K562 (cell line): Measurements from ENCODE around the gene FGF16. TPM values are rescaled to one million over a fixed set of nuclear protein-coding genes. Genes with fewer than 3 reads are reported as not detected.

ENCODE experiments used
- ATAC-seq: fragments of 200-7000 bp; cut with Tn5 transposase; 3 replicates; pipeline ENCODE4 v1.9.1; 2020; ENCODE audit warnings: moderate library complexity
- BruUV-seq: library from RNA; stranded (reverse); fragments of 400-500 nt; replicated peaks from 2 replicates; lab custom pipeline; 2021; lab: Mats Ljungman, UMichigan
- CTCF ChIA-PET: fragments of 300-600 bp; formaldehyde crosslinking; extraction: SDS; loops from one replicate; lab custom pipeline; 2021; ENCODE audit warnings: low intra/inter-chr PET ratio; lab: Yijun Ruan, JAX
- POLR2A ChIA-PET: fragments of 300-600, 350-650 bp; sonication (Branson Sonifier 250); formaldehyde crosslinking; extraction: SDS; loops from one replicate; lab custom pipeline; 2021; ENCODE audit warnings: antibody characterized with exemption, inconsistent platforms; lab: Yijun Ruan, JAX
- DNase-seq, 4 experiments: peaks; one replicate each; pipeline versions ENCODE4 v3.0.0 to v3.0.0-alpha.2; 2011 to 2018; ENCODE audit warnings: low spot score in 3 of 4, mixed read lengths in 3 of 4; ENCODE audit errors: extremely low read depth in 1 of 4
- FAIRE-seq: peaks from 2 replicates; lab custom pipeline; 2011; peaks lifted over from hg19 to GRCh38; lab: Jason Lieb, UNC
- H2AFZ ChIP-seq: 2 replicates; pipeline ENCODE4 v1.6.0; 2011; ENCODE audit warnings: low read depth, low read length, control low read depth, inconsistent platforms
- H3K27ac ChIP-seq: fragments of 200-600 bp; 3 replicates; pipeline ENCODE4 v1.8.0; 2011; ENCODE audit warnings: low read depth, mild to moderate bottlenecking, control low read depth, inconsistent platforms, low read length, moderate library complexity, mixed read lengths; ENCODE audit errors: extremely low read depth
- H3K27me3 ChIP-seq, 2 experiments: fragments of 300-600 bp in 1 of 2; 2 replicates in 1 of 2; 3 replicates in 1 of 2; pipeline versions ENCODE4 v1.6.0 to v1.8.0; 2011; ENCODE audit warnings: inconsistent platforms in 2 of 2, low read length in 2 of 2, mild to moderate bottlenecking in 1 of 2, mixed read lengths in 1 of 2, moderate library complexity in 1 of 2; ENCODE audit not compliant: control insufficient read depth in 2 of 2, insufficient read depth in 2 of 2
- H3K36me3 ChIP-seq: fragments of 300-600 bp; 3 replicates; pipeline ENCODE4 v1.8.0; 2011; ENCODE audit warnings: mild to moderate bottlenecking, low read length, inconsistent platforms; ENCODE audit not compliant: control insufficient read depth, insufficient read depth
- H3K4me1 ChIP-seq, 2 experiments: fragments of 200-600 bp in 1 of 2; replicated peaks in 1 of 2; 2 replicates in 1 of 2; 3 replicates in 1 of 2; pipeline versions ENCODE4 v1.5.1 to v1.8.0; 2011; ENCODE audit warnings: inconsistent platforms in 2 of 2, low read length in 2 of 2, mild to moderate bottlenecking in 1 of 2, mixed read lengths in 1 of 2, moderate library complexity in 1 of 2; ENCODE audit not compliant: control insufficient read depth in 2 of 2, insufficient read depth in 2 of 2
- H3K4me2 ChIP-seq: 2 replicates; pipeline ENCODE4 v1.6.1; 2011; ENCODE audit warnings: low read length, control low read depth, inconsistent platforms, mixed read lengths; ENCODE audit not compliant: insufficient read depth
- H3K4me3 ChIP-seq: fragments of 200-600 bp; sonication (generic), shearing (Covaris generic); 2 replicates; pipeline ENCODE4 v1.5.1; 2016; ENCODE audit warnings: control low read depth, inconsistent platforms
- H3K79me2 ChIP-seq: fragments of 200-600 bp; 3 replicates; pipeline ENCODE4 v1.8.0; 2011; ENCODE audit warnings: low read length, inconsistent platforms; ENCODE audit not compliant: control insufficient read depth, insufficient read depth
- H3K9ac ChIP-seq, 2 experiments: 2 replicates each; pipeline versions ENCODE4 v1.6.0 to v1.6.1; 2011; ENCODE audit warnings: low read depth in 2 of 2, low read length in 2 of 2, control low read depth in 1 of 2, inconsistent platforms in 1 of 2, mild to moderate bottlenecking in 1 of 2, mixed read lengths in 1 of 2; ENCODE audit not compliant: insufficient read depth in 1 of 2
- H3K9me1 ChIP-seq: one replicate; pipeline ENCODE4 v1.6.0; 2011; ENCODE audit warnings: inconsistent platforms, mild to moderate bottlenecking, low read length, moderate library complexity; ENCODE audit not compliant: control insufficient read depth, insufficient read depth
- H3K9me3 ChIP-seq: replicated peaks from 2 replicates; pipeline ENCODE4 v1.5.1; 2011; ENCODE audit warnings: low read depth, low read length, inconsistent platforms; ENCODE audit not compliant: control insufficient read depth, insufficient read depth
- H4K20me1 ChIP-seq: replicated peaks from 2 replicates; pipeline ENCODE4 v1.6.1; 2011; ENCODE audit warnings: low read length, inconsistent platforms, mixed read lengths; ENCODE audit not compliant: control insufficient read depth, insufficient read depth
- DIDO1 ChIP-seq: fragments of 450-650 bp; IDR thresholded peaks from 2 replicates; pipeline ENCODE4 v1.6.1; 2016; ENCODE audit warnings: low read depth, missing biosample characterization, missing genetic modification characterization
- DPF2 ChIP-seq: fragments of 450-650 bp; IDR thresholded peaks from 2 replicates; pipeline ENCODE4 v1.6.1; 2016
- HNRNPUL1 ChIP-seq: fragments of 200-400 bp; formaldehyde crosslinking; IDR thresholded peaks from 2 replicates; pipeline ENCODE4 v1.6.1; 2017; ENCODE audit warnings: low read length
- NFIX ChIP-seq: fragments of 250-450 bp; sonication (Bioruptor Pico); IDR thresholded peaks from 2 replicates; pipeline ENCODE4 v1.4.0; 2020; ENCODE audit warnings: low read depth, mild to moderate bottlenecking, moderate library complexity
- NR2C2 ChIP-seq, 2 experiments: fragments of 200-800 bp in 1 of 2; sonication (Bioruptor generic) in 1 of 2; sonication (generic) in 1 of 2; formaldehyde crosslinking in 1 of 2; IDR thresholded peaks; 2 replicates each; pipeline versions ENCODE4 v1.6.1 to v1.8.0; 2016 to 2022; ENCODE audit warnings: mild to moderate bottlenecking in 1 of 2, missing compliant biosample characterization in 1 of 2, missing genetic modification characterization in 1 of 2, missing genetic modification reagents in 1 of 2
- TCF3 ChIP-seq: sonication (generic); formaldehyde crosslinking; IDR thresholded peaks from 2 replicates; pipeline ENCODE4 v1.4.0; 2020; ENCODE audit warnings: mild to moderate bottlenecking, missing genetic modification reagents
- TRIM24 ChIP-seq, 2 experiments: fragments of 450-650 bp; IDR thresholded peaks; 2 replicates each; pipeline ENCODE4 v1.6.1; 2016
- WGBS: fragments of 100-300 bp; shearing (Covaris generic); methylation state at CpG from one replicate; pipeline ENCODE4 v1.1.6; 2016; ENCODE audit warnings: low coverage, mixed read lengths; ENCODE audit not compliant: insufficient coverage; ENCODE audit errors: missing lambda C conversion rate; 5-methylcytosine and 5-hydroxymethylcytosine counted together
- in situ Hi-C: fragments of 300-500 bp; cut with MboI; formaldehyde crosslinking; loops from 4 replicates; pipeline ENCODE4 v1.15.0; 2018; ENCODE audit warnings: inconsistent platforms, mixed read lengths
- intact Hi-C: fragments of 100-400 bp; cut with micrococcal nuclease; formaldehyde crosslinking; loops from 2 replicates; pipeline ENCODE4 v1.14.2; 2022
- polyA plus RNA-seq, 8 experiments: library from polyadenylated mRNA; depleted of rRNA in 4 of 8; stranded (reverse) in 5 of 8; unstranded in 3 of 8; fragments of >200 nt; fragmentation: Nextera tagmentation in 2 of 8; fragmentation: Illumina TruSeq in 1 of 8; extraction: Ambion mirVana in 2 of 8; extraction: Trizol in 1 of 8; gene quantifications; 2 replicates each; pipeline versions ENCODE4 v1.2.1 to v1.2.3, GENCODE V29; 2011 to 2014; ENCODE audit warnings: inconsistent platforms in 1 of 8, missing spikeins in 1 of 8
- total RNA-seq, 7 experiments: library from RNA; depleted of rRNA in 6 of 7; stranded (reverse); fragments of >200 nt in 6 of 7; fragmentation: Illumina TruSeq in 2 of 7; extraction: Trizol in 2 of 7; gene quantifications; 2 replicates each; pipeline versions ENCODE4 v1.2.1 to v1.2.3, GENCODE V29; 2011 to 2021; ENCODE audit warnings: low replicate concordance in 1 of 7
- TF ChIP-seq, protein P1 (sequence below): fragments of 250-450 bp; sonication (Bioruptor Pico); IDR thresholded peaks from 2 replicates; pipeline ENCODE4 v1.5.0; 2022; ENCODE audit warnings: mild to moderate bottlenecking
- TF ChIP-seq, protein P2 (sequence below): fragments of 450-650 bp; IDR thresholded peaks from 2 replicates; pipeline ENCODE4 v1.6.1; 2017; ENCODE audit warnings: antibody characterized with exemption
- TF ChIP-seq, protein P3 (sequence below): fragments of 450-650 bp; IDR thresholded peaks from 2 replicates; pipeline ENCODE4 v1.6.1; 2016; ENCODE audit warnings: borderline replicate concordance

The FGF16 gene
- total and polyA plus RNA-seq, 9 of the 15 experiments (the other 6 are each of a cell fraction or from before 2014, with no cell fraction given), result not detected

DNA sequence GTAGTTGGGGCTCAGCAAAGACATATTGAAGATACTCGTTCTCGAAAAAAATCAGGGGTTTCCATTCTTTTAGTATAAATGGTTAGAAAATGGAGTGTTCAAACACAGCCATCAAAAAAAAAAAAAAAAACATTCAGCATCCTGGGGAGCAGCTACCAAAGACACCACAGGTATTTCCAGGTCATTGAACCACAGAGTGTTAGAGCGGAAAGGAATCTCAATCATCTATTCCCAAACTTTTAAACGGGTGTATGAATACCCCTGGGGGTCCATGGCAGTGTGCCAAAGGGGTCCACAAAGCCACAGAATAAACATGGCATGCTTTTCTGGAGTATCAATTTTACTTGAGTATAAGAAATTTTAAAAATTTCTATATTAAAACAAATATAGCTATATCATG lies 6.9 kb upstream of the FGF16 start:
- Histone ChIP-seq H3K4me1 (no peaks in the 10 kb centered on the region), H3K9me1 (no peaks in the 10 kb centered on the region), H3K36me3 (no peaks in the 10 kb centered on the region), H3K4me2 (no peak overlapping the region), H3K9me3 (no peaks in the 10 kb centered on the region), H2AFZ (no peak overlapping the region), H3K79me2 (no peaks in the 10 kb centered on the region), H3K9ac (no peak overlapping the region), H3K4me3 (no peak overlapping the region), H3K27me3 (no peaks in the 10 kb centered on the region), H3K27ac (no peak overlapping the region), H4K20me1 (no peaks in the 10 kb centered on the region)
- no TSS peak for BruUV-seq
- intact Hi-C loops, result loop anchor here (10.0 kb wide), 1 partner anchor 454 kb away; the partner anchor contains the start of genes COX7B and MAGT1
- in situ Hi-C loops, result no loop called here
- WGBS, result 8% methylated on average over 4 of the region's 4 CpGs
- DNase-seq (no peak), FAIRE-seq (no peak), ATAC-seq (no peak)
- TF ChIP-seq TRIM24 (IDR thresholded peaks at IDR 0.05) (no peak), TCF3 (CRISPR knock-in tag) (no peak)
- TF ChIP-seq, protein P1, sequence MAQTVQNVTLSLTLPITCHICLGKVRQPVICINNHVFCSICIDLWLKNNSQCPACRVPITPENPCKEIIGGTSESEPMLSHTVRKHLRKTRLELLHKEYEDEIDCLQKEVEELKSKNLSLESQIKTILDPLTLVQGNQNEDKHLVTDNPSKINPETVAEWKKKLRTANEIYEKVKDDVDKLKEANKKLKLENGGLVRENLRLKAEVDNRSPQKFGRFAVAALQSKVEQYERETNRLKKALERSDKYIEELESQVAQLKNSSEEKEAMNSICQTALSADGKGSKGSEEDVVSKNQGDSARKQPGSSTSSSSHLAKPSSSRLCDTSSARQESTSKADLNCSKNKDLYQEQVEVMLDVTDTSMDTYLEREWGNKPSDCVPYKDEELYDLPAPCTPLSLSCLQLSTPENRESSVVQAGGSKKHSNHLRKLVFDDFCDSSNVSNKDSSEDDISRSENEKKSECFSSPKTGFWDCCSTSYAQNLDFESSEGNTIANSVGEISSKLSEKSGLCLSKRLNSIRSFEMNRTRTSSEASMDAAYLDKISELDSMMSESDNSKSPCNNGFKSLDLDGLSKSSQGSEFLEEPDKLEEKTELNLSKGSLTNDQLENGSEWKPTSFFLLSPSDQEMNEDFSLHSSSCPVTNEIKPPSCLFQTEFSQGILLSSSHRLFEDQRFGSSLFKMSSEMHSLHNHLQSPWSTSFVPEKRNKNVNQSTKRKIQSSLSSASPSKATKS (CRISPR knock-in tag), result no peak
- ChIA-PET POLR2A (interaction anchor here (0.5 to 0.6 kb wide), 2 partner anchors 26 to 182 kb away, joined by 3 to 5 read pairs; no protein-coding TSS in a partner anchor), CTCF (no interaction called here)

DNA sequence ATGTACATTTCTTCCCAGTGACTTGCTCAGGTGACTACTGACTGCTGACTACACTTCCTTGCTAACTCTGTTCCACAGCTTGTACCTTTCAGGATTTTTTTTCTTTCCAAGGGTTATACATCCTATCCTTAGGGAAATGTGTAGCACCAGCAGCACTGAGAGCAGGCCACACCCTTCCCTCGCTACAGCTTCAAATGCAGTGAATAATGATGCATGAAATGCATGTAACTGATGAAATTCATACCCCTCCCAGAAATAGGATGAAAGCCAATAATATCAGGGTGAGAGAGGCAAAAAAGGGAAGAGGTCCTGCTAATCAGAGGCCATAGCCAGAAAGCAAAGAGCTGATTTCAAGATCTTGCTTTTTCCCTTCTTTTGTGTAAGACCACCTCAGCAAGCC lies 6.2 kb upstream of the FGF16 start:
- no TSS peak for BruUV-seq
- Histone ChIP-seq H4K20me1 (no peaks in the 10 kb centered on the region), H3K9ac (no peak overlapping the region), H3K4me3 (no peak overlapping the region), H3K9me3 (no peaks in the 10 kb centered on the region), H3K27ac (no peak overlapping the region), H3K4me2 (no peak overlapping the region), H3K4me1 (peaks cover 0 to 2% of the 10 kb centered on the region in 2 experiments; a peak in 1 of 5 replicates), H3K9me1 (no peaks in the 10 kb centered on the region), H3K27me3 (no peaks in the 10 kb centered on the region), H3K79me2 (no peaks in the 10 kb centered on the region), H3K36me3 (no peaks in the 10 kb centered on the region), H2AFZ (no peak overlapping the region)
- intact Hi-C loops (loop anchor here (10.0 kb wide), 1 partner anchor 454 kb away; the partner anchor contains the start of genes COX7B and MAGT1), in situ Hi-C loops (no loop called here)
- 0% methylated on average over 1 of the region's 1 CpG for WGBS
- ChIA-PET POLR2A (no interaction called here), CTCF (no interaction called here)
- ATAC-seq (no peak), DNase-seq (no peak), FAIRE-seq (no peak)
- TF ChIP-seq HNRNPUL1, result no peak
- TF ChIP-seq, protein P2, sequence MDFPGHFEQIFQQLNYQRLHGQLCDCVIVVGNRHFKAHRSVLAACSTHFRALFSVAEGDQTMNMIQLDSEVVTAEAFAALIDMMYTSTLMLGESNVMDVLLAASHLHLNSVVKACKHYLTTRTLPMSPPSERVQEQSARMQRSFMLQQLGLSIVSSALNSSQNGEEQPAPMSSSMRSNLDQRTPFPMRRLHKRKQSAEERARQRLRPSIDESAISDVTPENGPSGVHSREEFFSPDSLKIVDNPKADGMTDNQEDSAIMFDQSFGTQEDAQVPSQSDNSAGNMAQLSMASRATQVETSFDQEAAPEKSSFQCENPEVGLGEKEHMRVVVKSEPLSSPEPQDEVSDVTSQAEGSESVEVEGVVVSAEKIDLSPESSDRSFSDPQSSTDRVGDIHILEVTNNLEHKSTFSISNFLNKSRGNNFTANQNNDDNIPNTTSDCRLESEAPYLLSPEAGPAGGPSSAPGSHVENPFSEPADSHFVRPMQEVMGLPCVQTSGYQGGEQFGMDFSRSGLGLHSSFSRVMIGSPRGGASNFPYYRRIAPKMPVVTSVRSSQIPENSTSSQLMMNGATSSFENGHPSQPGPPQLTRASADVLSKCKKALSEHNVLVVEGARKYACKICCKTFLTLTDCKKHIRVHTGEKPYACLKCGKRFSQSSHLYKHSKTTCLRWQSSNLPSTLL, result no peak
- TF ChIP-seq DIDO1 (tag), result no peak
- TF ChIP-seq NFIX (CRISPR knock-in tag), result no peak
- TF ChIP-seq NR2C2 (CRISPR knock-in tag; IDR thresholded peaks at IDR 0.05), result no peak
- TF ChIP-seq NR2C2 (tag; IDR thresholded peaks at IDR 0.05), result no peak
- no peak for TF ChIP-seq DPF2
- TF ChIP-seq, protein P3, sequence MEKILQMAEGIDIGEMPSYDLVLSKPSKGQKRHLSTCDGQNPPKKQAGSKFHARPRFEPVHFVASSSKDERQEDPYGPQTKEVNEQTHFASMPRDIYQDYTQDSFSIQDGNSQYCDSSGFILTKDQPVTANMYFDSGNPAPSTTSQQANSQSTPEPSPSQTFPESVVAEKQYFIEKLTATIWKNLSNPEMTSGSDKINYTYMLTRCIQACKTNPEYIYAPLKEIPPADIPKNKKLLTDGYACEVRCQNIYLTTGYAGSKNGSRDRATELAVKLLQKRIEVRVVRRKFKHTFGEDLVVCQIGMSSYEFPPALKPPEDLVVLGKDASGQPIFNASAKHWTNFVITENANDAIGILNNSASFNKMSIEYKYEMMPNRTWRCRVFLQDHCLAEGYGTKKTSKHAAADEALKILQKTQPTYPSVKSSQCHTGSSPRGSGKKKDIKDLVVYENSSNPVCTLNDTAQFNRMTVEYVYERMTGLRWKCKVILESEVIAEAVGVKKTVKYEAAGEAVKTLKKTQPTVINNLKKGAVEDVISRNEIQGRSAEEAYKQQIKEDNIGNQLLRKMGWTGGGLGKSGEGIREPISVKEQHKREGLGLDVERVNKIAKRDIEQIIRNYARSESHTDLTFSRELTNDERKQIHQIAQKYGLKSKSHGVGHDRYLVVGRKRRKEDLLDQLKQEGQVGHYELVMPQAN, result no peak
